Erythroblast (primary cell): ENCODE measurements around the gene LIN7C.
A peak's percentile ranks its signal among the peaks of the same experiment; 100 is the strongest.

Experiments
- DNase-seq, 2 experiments: peaks; one replicate each; lab custom pipeline; 2025; lab: John Stamatoyannopoulos, UW
- GATA1 ChIP-seq: IDR thresholded peaks from 2 replicates; pipeline ENCODE4 v1.6.1; 2011; ENCODE audit warnings: low read depth, mild to moderate bottlenecking, control low read depth, low read length, moderate library complexity
- POLR2A ChIP-seq: IDR thresholded peaks from 2 replicates; pipeline ENCODE4 v1.6.1; 2011; ENCODE audit warnings: mild to moderate bottlenecking, low read length

LIN7C gene

GRCh38 chr11:27470166-27470565, 36.4 kb downstream of the LIN7C start:
- TF ChIP-seq POLR2A (no peak), GATA1 (no peak)
- DNase-seq = no peak

DNA sequence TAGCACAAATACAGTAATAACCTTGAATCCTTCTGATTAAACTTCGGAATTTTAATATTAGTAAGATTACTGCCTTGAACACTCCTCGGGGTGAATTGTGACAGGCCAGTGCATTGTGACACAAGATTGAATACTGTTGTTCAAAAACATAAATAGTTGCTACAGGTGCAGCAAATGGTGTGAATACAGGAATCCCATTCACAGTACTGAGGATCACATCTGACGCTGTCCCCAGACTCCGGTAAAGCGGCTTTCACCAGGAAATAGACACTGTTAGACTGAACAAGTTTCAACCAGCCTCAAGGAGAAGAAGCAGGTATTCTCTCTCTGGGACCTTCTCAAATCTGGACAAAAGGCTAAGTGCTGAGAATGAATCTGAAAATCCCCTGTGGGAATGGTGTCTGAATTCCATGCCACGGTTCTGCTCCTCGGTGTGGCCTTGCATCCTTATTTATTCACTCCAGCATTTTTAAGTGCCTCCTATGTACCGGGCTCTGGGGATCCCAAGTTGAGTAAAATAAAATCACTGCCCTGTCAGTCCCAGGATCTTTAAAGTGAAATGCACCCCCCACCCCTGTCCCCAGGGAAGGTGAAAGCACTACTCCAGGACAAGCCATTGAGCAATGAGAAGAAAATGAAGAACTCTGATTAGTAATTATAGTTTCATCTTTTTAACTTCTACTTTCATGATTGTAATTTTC, 37.4 kb downstream of the LIN7C start:
- DNase-seq = no peak

GRCh38 chr11:27468209-27468994, 38.2 kb downstream of the LIN7C start:
- no peak for DNase-seq
- TF ChIP-seq GATA1 (no peak), POLR2A (no peak)

More for the DNA sequence above, 37.4 kb downstream of the LIN7C start:
- TF ChIP-seq GATA1 = no peak
- TF ChIP-seq POLR2A = no peak

DNA sequence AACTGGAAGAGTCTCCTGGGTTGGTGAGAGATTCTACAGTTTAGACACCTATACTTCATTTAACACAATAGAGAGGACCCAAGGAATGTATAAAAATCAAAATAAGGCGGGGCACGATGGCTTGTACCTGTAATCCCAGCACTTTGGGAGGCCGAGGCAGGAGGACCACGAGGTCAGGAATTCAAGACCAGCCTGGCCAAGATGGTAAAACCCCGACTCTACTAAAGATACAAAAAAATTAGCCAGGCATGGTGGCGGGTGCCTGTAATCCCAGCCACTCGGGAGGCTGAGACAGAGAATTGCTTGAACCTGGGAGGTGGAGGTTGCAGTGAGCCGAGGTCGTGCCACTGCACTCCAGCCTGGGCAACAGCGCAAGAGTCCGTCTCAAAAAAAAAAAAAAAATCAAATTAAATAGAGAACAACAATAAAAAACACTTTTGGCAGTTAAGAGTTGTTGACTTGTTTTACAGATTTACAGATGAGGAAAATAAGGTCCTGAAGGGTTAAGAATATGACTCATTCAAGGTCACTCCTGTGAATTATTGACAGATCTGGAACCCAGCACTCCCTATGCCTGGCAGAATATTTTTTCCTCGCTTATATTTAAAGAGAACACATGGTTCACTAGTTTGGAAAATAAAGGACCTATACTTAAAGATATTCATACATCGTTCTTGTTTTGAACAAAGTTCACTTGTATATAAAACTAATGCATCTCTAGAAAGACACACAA, 39.2 kb downstream of the LIN7C start:
- no peak for DNase-seq
- TF ChIP-seq GATA1 (no peak), POLR2A (no peak)

GRCh38 chr11:27466363-27466762, 40.2 kb downstream of the LIN7C start:
- no peak for DNase-seq

DNA sequence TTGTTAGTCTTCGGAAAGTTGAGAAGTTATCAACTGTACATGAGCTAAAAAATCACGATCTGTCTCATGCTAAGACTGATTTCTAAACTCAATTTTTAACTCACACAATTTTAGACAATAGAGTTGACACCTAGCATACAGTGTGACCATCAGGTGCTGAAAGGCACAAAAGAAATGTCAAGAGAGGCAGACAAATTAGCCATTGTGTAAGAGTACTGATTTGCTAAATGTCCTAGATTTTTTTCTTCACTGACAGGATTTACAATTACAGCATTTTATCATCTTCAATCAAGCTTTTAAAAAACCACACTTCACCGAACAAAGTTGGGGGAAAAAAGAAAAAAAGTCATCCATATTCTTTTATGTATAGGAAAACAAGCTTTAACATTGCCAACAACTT, 40.9 kb downstream of the LIN7C start:
- no peak for TF ChIP-seq GATA1
- TF ChIP-seq POLR2A = no peak
- no peak for DNase-seq

More at GRCh38 chr11:27466363-27466762, 40.2 kb downstream of the LIN7C start:
- TF ChIP-seq POLR2A (no peak), GATA1 (no peak)

DNA sequence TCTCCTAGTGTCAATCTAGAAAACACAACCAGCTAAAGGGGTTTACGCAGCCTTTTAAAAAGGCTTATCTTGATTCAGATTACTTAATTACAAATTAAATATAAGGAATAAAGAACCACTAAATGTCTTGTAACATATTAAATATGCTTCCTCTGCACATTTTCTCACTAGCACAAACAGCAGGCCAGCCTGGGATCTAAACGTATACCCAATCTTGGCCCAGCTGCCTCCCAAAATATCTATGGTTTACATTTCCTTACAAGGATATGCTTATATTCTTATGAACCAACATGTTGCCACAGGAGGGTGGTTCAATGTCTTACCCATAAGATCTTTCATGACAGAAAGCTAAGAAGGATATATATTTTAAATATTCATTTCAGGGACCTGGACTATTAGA, 41.7 kb downstream of the LIN7C start:
- no peak for TF ChIP-seq POLR2A
- no peak for TF ChIP-seq GATA1

GRCh38 chr11:27464289-27464696, 42.3 kb downstream of the LIN7C start:
- DNase-seq = no peak
- no peak for TF ChIP-seq POLR2A
- no peak for TF ChIP-seq GATA1

More for the DNA sequence above, 41.7 kb downstream of the LIN7C start:
- DNase-seq = no peak

DNA sequence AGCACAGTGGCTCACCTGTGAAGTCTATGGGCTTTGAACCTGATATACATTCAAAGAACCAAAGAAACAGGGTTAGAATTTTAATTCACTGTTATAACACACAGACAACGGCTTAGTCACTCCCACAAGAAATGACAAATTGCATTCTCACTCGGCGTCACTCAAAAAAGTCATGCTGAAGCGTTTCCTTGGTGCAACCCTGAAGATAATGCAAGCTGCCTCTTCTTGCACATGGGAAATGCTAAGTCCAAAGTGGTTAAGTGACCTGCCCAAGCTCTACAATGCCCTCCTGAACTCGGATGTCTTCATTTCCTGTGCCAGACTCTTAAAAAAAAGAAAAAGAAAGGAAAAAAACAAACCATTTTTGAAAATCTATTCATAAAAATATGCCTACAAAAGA, 44.0 kb downstream of the LIN7C start:
- DNase-seq = peak in 1 of 2 experiments; percentile 44
- TF ChIP-seq GATA1 (no peak), POLR2A (no peak)

DNA sequence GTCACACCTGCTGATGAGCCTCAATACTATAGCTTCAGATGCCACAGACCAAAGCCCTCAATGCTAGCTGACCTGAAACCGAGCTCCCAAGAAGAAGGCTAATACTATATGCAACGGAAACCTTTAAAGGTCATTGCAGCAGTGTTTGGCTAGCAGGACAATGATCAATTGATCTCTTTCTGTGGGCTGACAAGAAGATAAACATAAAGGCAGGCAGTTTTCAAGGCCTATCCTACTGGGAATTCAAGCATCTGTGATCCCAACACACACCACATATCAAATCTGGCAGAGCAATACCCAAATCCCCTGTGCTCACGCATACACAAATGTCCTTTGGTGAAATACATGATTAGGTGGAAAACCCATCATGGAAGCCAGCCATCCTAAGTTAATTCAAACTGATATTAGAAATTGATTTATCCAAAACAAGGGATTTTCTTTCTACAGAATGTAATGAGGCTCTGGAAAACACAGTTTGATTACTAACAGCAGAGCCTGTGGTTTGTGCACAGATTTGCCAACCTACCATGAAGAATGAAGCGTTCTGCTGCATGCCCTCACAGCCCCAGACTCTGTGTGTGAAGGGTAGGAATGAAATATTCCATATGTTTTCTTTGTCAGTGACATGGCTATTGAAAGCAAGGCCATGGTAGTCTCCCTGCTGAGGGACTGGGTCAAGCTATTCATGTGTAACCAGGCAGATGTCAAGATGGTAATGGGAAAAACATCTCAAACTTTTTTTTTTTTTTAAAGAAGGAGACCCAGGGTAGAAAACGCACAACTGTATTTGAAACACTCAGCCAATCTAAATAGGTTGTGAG, 46.2 kb downstream of the LIN7C start:
- TF ChIP-seq POLR2A (no peak), GATA1 (no peak)
- no peak for DNase-seq

DNA sequence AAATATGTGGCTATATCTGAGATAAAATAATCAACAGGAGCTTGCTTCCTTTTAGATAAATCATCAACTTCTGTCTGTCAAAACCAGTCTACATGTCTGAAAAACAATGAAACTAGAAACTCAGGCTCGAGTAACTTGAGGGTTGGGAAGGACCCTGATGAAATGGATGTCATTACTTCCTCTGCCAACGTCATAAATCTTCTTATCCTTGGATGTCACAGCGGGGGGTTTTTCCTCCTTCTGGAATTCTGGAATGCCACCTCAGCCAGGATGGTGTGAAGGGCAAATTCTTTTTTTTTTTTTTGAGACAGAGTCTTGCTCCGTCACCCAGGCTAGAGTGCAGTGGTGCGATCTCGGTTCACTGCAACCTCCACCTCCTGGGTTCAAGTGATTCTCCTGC, 47.4 kb downstream of the LIN7C start:
- TF ChIP-seq GATA1 (no peak), POLR2A (no peak)
- DNase-seq = no peak

- peak in 1 of 2 experiments; percentile 19 for DNase-seq
Measured at GRCh38 chr11:27458182-27458581, 48.4 kb downstream of the LIN7C start.

DNA sequence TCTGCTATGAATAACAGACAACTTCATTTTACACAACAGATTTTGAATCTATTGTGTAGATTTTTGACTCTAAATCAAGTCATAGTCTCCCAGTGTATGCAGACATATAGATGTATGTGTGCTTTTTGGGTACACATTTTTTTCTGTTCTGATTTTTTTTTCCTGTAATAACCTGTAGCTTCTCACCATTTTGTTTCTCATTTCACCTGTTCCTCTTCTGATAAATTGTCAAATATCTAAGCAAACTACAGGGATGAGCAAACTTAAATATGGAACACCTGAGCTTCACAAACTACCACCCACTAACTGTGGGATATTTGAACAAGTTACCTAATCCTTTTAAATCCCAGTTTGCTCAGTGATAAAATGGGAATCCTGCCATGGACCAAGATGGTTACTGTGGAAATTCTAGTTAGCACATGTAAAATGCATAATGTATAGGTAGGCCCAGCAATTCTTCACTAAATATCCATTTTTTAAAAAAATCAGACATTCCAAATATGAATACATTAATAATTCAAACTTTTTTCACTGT, 49.7 kb downstream of the LIN7C start:
- no peak for TF ChIP-seq POLR2A
- no peak for TF ChIP-seq GATA1
- DNase-seq = no peak

More at GRCh38 chr11:27458182-27458581, 48.4 kb downstream of the LIN7C start:
- TF ChIP-seq GATA1 (no peak), POLR2A (no peak)
